ENCODE results near the gene FASTKD3. TPM values are rescaled to one million over a fixed set of nuclear protein-coding genes. Genes with fewer than 3 reads are reported as not detected.
"Not testable (repeated sequence)": the region's sequence is repeated elsewhere in the genome, so short reads cannot be mapped to it uniquely, and the experiment has no call there.

The FASTKD3 gene
- 10 to 100 TPM in 2 of 4 donors, 1 to 10 TPM in 1, under 1 TPM in 1; 0.80 to 11.7 (median 8.0) TPM for total RNA-seq

- H3K4me1 ChIP-seq = peaks cover 18 to 56% (median 33%) of the 10 kb centered on the region in 4 donors
- in situ Hi-C loops (cut with MboI; ENCODE audit: low pct_ligation_motif_present in 1 of 4, low pct_unique_long_range_greater_than_20kb in 1 of 4, low sequenced_read_pairs in 3 of 4) = no loop called here
Measured at GRCh38 chr5:7868773-7869473, at the start of gene FASTKD3, which contains the start of gene MTRR. TSS of gene FASTKD3 (minus strand) at chr5:7869031. CDS start at chr5:7868083, 948 bp downstream. TSS of gene MTRR (plus strand) at chr5:7869148. CDS start at chr5:7870795, 1,647 bp downstream.

GRCh38 chr5:7917130-7918123 is 48.6 kb upstream of the FASTKD3 start:
- Histone ChIP-seq H3K4me3 (no peak overlapping the region), H3K4me1 (no peaks in the 10 kb centered on the region), H3K9me3 (no peaks in the 10 kb centered on the region), H3K27ac (no peak overlapping the region), H3K36me3 (no peaks in the 10 kb centered on the region), H3K27me3 (no peaks in the 10 kb centered on the region)
- DNase-seq = no peak
- WGBS, 2 donors (ENCODE audit: low coverage in 1 of 2) = 38 to 44% methylated on average over 5 of the region's 5 CpGs
- intact Hi-C loops (cut with DNase I; ENCODE audit: low total_unique reads) (no loop called here), in situ Hi-C loops (cut with MboI; ENCODE audit: low pct_ligation_motif_present in 1 of 4, low pct_unique_long_range_greater_than_20kb in 1 of 4, low sequenced_read_pairs in 3 of 4) (loop anchor here in 1 of 4 donors (25.0 kb wide), 1 partner anchor 1295 kb away; no protein-coding TSS in a partner anchor)
- TF ChIP-seq CTCF (IDR thresholded peaks at IDR 0.05) (no peak), POLR2AphosphoS5 (IDR thresholded peaks at IDR 0.05) (no peak), EP300 (IDR thresholded peaks at IDR 0.05; ENCODE audit: low read depth) (no peak)

More at GRCh38 chr5:7868773-7869473, at the start of gene FASTKD3, which contains the start of gene MTRR:
- H3K27me3 ChIP-seq = no peaks in the 10 kb centered on the region
- TF ChIP-seq POLR2AphosphoS5 (IDR thresholded peaks at IDR 0.05) (peak; percentile 88 to 93 (median 90)), POLR2A (IDR thresholded peaks at IDR 0.05) (peak; percentile 85), CTCF (IDR thresholded peaks at IDR 0.05) (no peak), EP300 (IDR thresholded peaks at IDR 0.05; ENCODE audit: low read depth) (no peak)
- intact Hi-C loops (cut with DNase I; ENCODE audit: low total_unique reads) = no loop called here
- no peaks in the 10 kb centered on the region for H3K9me3 ChIP-seq
- peak within 1 kb of the TSS; percentile 90 to 96 (median 92) for H3K27ac ChIP-seq
- DNase-seq = peak; percentile 95
- 0% methylated on average over 45 of the region's 83 CpGs; no CpG with 5 or more reads in 1 of the 2 donors for WGBS, 2 donors (ENCODE audit: low coverage in 1 of 2)
- H3K4me3 ChIP-seq = peak within 1 kb of the TSS; percentile 95 to 99 (median 97)
- no peaks in the 10 kb centered on the region for H3K36me3 ChIP-seq

- intact Hi-C loops (cut with DNase I; ENCODE audit: low total_unique reads) (no loop called here), in situ Hi-C loops (cut with MboI; ENCODE audit: low pct_ligation_motif_present in 1 of 4, low pct_unique_long_range_greater_than_20kb in 1 of 4, low sequenced_read_pairs in 3 of 4) (loop anchor here in 1 of 4 donors (25.0 kb wide), 1 partner anchor 1296 kb away; no protein-coding TSS in a partner anchor)
- H3K4me3 ChIP-seq = no peak overlapping the region
- no peaks in the 10 kb centered on the region for H3K9me3 ChIP-seq
- H3K36me3 ChIP-seq = no peaks in the 10 kb centered on the region
- no peak overlapping the region for H3K27ac ChIP-seq
- TF ChIP-seq POLR2AphosphoS5 (IDR thresholded peaks at IDR 0.05) (no peak), EP300 (IDR thresholded peaks at IDR 0.05; ENCODE audit: low read depth) (no peak)
- DNase-seq = no peak
- H3K4me1 ChIP-seq = no peaks in the 10 kb centered on the region
- WGBS, 2 donors (ENCODE audit: low coverage in 1 of 2) = 75 to 91% methylated on average over 5 to 6 of the region's 6 CpGs
- H3K27me3 ChIP-seq = no peaks in the 10 kb centered on the region
Measured at GRCh38 chr5:7916171-7916804, 47.5 kb upstream of the FASTKD3 start.

GRCh38 chr5:7911429-7911771 is 42.6 kb upstream of the FASTKD3 start:
- Histone ChIP-seq H3K9me3 (peaks cover 11 to 20% of the 10 kb centered on the region in 2 donors), H3K36me3 (peaks cover 0 to 13% (median 0%) of the 10 kb centered on the region in 4 donors)
- H3K27ac ChIP-seq; H3K4me3 ChIP-seq; H3K4me1 ChIP-seq; intact Hi-C loops (cut with DNase I; ENCODE audit: low total_unique reads); DNase-seq; H3K27me3 ChIP-seq: not testable (repeated sequence)
- 86% methylated on average over 1 to 3 of the region's 3 CpGs for whole genome bisulfite sequencing, 2 donors (ENCODE audit: low coverage in 1 of 2)
- in situ Hi-C loops (cut with MboI; ENCODE audit: low pct_ligation_motif_present in 1 of 4, low pct_unique_long_range_greater_than_20kb in 1 of 4, low sequenced_read_pairs in 3 of 4) = loop anchor here in 1 of 4 donors (25.0 kb wide), 1 partner anchor 1301 kb away; no protein-coding TSS in a partner anchor

Data from transverse colon (tissue), 4 donors.